Measurements from ENCODE around the gene FHL1. TPM values are rescaled to one million over a fixed set of nuclear protein-coding genes. Genes with fewer than 3 reads are reported as not detected.

FHL1 gene
- total RNA-seq, 1 donor, result 51.8 TPM

- H3K27me3 ChIP-seq (ENCODE audit: insufficient read depth, low read length), result no peaks in the 10 kb centered on the region
- H3K9me3 ChIP-seq (ENCODE audit: low read depth, low read length), result no peaks in the 10 kb centered on the region
- H3K4me3 ChIP-seq (ENCODE audit: insufficient read depth, low read length), result no peak overlapping the region
- peaks cover 57% of the 10 kb centered on the region for H3K36me3 ChIP-seq (ENCODE audit: insufficient read depth, low read length)
- TF ChIP-seq, protein P1, sequence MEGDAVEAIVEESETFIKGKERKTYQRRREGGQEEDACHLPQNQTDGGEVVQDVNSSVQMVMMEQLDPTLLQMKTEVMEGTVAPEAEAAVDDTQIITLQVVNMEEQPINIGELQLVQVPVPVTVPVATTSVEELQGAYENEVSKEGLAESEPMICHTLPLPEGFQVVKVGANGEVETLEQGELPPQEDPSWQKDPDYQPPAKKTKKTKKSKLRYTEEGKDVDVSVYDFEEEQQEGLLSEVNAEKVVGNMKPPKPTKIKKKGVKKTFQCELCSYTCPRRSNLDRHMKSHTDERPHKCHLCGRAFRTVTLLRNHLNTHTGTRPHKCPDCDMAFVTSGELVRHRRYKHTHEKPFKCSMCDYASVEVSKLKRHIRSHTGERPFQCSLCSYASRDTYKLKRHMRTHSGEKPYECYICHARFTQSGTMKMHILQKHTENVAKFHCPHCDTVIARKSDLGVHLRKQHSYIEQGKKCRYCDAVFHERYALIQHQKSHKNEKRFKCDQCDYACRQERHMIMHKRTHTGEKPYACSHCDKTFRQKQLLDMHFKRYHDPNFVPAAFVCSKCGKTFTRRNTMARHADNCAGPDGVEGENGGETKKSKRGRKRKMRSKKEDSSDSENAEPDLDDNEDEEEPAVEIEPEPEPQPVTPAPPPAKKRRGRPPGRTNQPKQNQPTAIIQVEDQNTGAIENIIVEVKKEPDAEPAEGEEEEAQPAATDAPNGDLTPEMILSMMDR (IDR thresholded peaks at IDR 0.05; ENCODE audit: extremely low read depth, low read depth, low read length), result no peak
- no peaks in the 10 kb centered on the region for H4K20me1 ChIP-seq (ENCODE audit: insufficient read depth, low read length)
- DNase-seq (ENCODE audit: insufficient read length, low spot score, missing footprints), result no peak
- H2AFZ ChIP-seq (ENCODE audit: low read length), result no peak overlapping the region
- no peaks in the 10 kb centered on the region for H3K79me2 ChIP-seq (ENCODE audit: insufficient read depth, low read length)
- no peak overlapping the region for H3K27ac ChIP-seq (ENCODE audit: low read depth, low read length)
- H3K4me1 ChIP-seq (ENCODE audit: insufficient read depth, low read length), result peaks cover 6% of the 10 kb centered on the region
- no peak overlapping the region for H3K4me2 ChIP-seq (ENCODE audit: insufficient read depth, low read length)
Measured at GRCh38 chrX:136220540-136220939, 73.2 kb downstream of the FHL1 start.

DNA sequence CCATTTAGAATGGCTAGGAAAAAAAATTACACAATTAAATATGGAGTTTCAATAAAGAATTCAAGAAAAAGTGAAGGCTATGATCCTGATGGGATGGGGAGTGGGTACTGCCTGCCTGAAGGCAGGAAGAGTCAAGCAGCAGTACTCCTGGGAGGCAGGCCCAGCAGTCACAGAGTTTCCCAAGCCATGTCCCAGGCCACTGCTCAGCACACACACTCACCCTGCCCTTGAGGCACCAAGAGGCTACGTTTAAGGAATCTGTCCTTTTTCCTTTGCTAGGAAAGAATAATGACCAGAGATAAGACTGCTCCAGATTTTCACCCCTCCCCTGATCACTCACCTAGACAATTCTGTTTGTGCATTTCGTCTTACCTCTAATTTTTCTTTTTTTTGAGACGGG lies 73.6 kb downstream of the FHL1 start:
- Histone ChIP-seq H3K4me2 (ENCODE audit: insufficient read depth, low read length) (no peak overlapping the region), H2AFZ (ENCODE audit: low read length) (no peak overlapping the region), H3K4me1 (ENCODE audit: insufficient read depth, low read length) (peaks cover 2% of the 10 kb centered on the region), H3K9me3 (ENCODE audit: low read depth, low read length) (no peaks in the 10 kb centered on the region), H3K36me3 (ENCODE audit: insufficient read depth, low read length) (peaks cover 60% of the 10 kb centered on the region), H3K4me3 (ENCODE audit: insufficient read depth, low read length) (no peak overlapping the region), H4K20me1 (ENCODE audit: insufficient read depth, low read length) (no peaks in the 10 kb centered on the region), H3K27ac (ENCODE audit: low read depth, low read length) (no peak overlapping the region), H3K79me2 (ENCODE audit: insufficient read depth, low read length) (no peaks in the 10 kb centered on the region), H3K27me3 (ENCODE audit: insufficient read depth, low read length) (no peaks in the 10 kb centered on the region)
- DNase-seq (ENCODE audit: insufficient read length, low spot score, missing footprints), result no peak
- TF ChIP-seq, protein P1 (IDR thresholded peaks at IDR 0.05; ENCODE audit: extremely low read depth, low read depth, low read length), result no peak

GRCh38 chrX:136221851-136222513 lies 74.6 kb downstream of the FHL1 start:
- H3K4me3 ChIP-seq (ENCODE audit: insufficient read depth, low read length), result no peak overlapping the region
- no peak overlapping the region for H3K4me2 ChIP-seq (ENCODE audit: insufficient read depth, low read length)
- H3K27ac ChIP-seq (ENCODE audit: low read depth, low read length), result no peak overlapping the region
- H4K20me1 ChIP-seq (ENCODE audit: insufficient read depth, low read length), result no peaks in the 10 kb centered on the region
- no peaks in the 10 kb centered on the region for H3K27me3 ChIP-seq (ENCODE audit: insufficient read depth, low read length)
- peaks cover 60% of the 10 kb centered on the region for H3K36me3 ChIP-seq (ENCODE audit: insufficient read depth, low read length)
- no peaks in the 10 kb centered on the region for H3K79me2 ChIP-seq (ENCODE audit: insufficient read depth, low read length)
- TF ChIP-seq, protein P1 (IDR thresholded peaks at IDR 0.05; ENCODE audit: extremely low read depth, low read depth, low read length), result no peak
- H2AFZ ChIP-seq (ENCODE audit: low read length), result no peak overlapping the region
- DNase-seq (ENCODE audit: insufficient read length, low spot score, missing footprints), result no peak
- no peaks in the 10 kb centered on the region for H3K9me3 ChIP-seq (ENCODE audit: low read depth, low read length)
- H3K4me1 ChIP-seq (ENCODE audit: insufficient read depth, low read length), result no peaks in the 10 kb centered on the region

DNA sequence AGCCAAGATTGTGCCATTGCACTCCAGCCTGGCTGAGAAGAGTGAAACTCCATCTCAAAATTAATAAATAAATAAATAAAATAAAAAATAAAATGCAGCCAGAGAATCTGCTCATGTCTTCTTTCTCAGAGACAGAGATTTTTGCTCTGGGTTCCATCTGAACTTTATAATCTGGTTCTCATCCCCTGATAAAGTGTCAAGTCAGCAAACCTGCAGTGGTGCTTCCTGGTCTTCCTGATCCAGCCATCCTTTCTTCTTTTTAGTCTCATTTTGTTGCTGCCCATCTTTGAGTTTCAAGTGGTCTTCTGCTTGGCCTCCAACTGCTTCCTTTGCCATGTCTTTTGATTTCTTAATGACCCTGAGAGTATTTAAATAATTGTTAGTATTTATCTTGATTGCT lies 79.7 kb downstream of the FHL1 start:
- H3K4me2 ChIP-seq (ENCODE audit: insufficient read depth, low read length), result no peak overlapping the region
- H3K36me3 ChIP-seq (ENCODE audit: insufficient read depth, low read length), result peaks cover 59% of the 10 kb centered on the region
- no peak overlapping the region for H3K27ac ChIP-seq (ENCODE audit: low read depth, low read length)
- no peaks in the 10 kb centered on the region for H3K9me3 ChIP-seq (ENCODE audit: low read depth, low read length)
- H3K79me2 ChIP-seq (ENCODE audit: insufficient read depth, low read length), result no peaks in the 10 kb centered on the region
- no peak overlapping the region for H2AFZ ChIP-seq (ENCODE audit: low read length)
- TF ChIP-seq, protein P1 (IDR thresholded peaks at IDR 0.05; ENCODE audit: extremely low read depth, low read depth, low read length), result no peak
- no peaks in the 10 kb centered on the region for H3K4me1 ChIP-seq (ENCODE audit: insufficient read depth, low read length)
- H4K20me1 ChIP-seq (ENCODE audit: insufficient read depth, low read length), result no peaks in the 10 kb centered on the region
- no peaks in the 10 kb centered on the region for H3K27me3 ChIP-seq (ENCODE audit: insufficient read depth, low read length)
- DNase-seq (ENCODE audit: insufficient read length, low spot score, missing footprints), result no peak
- no peak overlapping the region for H3K4me3 ChIP-seq (ENCODE audit: insufficient read depth, low read length)

All from osteoblast (primary cell).